Measurements from ENCODE around the gene SLC7A5. TPM values are rescaled to one million over a fixed set of nuclear protein-coding genes. Genes with fewer than 3 reads are reported as not detected.

Gene SLC7A5
- total and polyA plus RNA-seq, 2 of the 13 experiments (the other 11 are each of a cell fraction or from before 2014, with no cell fraction given), result 79.6 to 155 TPM

DNA sequence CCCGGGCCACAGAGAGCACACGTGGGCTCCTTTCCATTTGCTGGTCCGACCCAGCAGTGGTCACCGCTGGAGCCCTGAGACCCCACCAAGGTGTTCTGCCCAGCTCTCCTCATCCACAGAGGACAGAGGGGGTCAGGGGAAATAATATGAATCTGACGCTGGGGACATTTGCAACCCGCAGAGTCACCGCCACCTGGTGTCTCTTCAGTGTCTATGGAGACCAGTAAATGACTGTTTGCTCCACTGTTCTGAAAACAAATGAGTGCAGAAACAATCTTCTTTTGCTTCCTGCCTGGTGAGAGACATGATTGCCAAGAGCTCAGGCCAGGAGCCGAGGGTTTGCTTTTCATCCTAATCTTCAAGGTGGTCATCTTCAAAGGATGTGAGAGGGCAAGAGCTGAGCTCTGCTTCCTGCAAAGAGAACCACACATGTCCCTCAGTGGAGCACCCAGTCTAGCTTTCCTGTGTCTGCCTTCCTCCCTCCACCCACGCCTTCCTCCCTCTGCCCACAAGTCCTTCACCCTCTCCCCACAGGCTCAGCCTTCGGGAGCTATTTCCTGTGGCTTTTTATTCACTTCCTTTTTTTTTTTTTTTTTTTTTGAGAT, 88.8 kb downstream of the SLC7A5 start (continued):
- TF ChIP-seq, protein P1, sequence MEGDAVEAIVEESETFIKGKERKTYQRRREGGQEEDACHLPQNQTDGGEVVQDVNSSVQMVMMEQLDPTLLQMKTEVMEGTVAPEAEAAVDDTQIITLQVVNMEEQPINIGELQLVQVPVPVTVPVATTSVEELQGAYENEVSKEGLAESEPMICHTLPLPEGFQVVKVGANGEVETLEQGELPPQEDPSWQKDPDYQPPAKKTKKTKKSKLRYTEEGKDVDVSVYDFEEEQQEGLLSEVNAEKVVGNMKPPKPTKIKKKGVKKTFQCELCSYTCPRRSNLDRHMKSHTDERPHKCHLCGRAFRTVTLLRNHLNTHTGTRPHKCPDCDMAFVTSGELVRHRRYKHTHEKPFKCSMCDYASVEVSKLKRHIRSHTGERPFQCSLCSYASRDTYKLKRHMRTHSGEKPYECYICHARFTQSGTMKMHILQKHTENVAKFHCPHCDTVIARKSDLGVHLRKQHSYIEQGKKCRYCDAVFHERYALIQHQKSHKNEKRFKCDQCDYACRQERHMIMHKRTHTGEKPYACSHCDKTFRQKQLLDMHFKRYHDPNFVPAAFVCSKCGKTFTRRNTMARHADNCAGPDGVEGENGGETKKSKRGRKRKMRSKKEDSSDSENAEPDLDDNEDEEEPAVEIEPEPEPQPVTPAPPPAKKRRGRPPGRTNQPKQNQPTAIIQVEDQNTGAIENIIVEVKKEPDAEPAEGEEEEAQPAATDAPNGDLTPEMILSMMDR (CRISPR knock-in tag; IDR thresholded peaks at IDR 0.05), result peak; percentile 15; the same call in 1 of the 2 replicates
- TF ChIP-seq, protein P2, sequence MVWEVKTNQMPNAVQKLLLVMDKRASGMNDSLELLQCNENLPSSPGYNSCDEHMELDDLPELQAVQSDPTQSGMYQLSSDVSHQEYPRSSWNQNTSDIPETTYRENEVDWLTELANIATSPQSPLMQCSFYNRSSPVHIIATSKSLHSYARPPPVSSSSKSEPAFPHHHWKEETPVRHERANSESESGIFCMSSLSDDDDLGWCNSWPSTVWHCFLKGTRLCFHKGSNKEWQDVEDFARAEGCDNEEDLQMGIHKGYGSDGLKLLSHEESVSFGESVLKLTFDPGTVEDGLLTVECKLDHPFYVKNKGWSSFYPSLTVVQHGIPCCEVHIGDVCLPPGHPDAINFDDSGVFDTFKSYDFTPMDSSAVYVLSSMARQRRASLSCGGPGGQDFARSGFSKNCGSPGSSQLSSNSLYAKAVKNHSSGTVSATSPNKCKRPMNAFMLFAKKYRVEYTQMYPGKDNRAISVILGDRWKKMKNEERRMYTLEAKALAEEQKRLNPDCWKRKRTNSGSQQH (CRISPR knock-in tag; IDR thresholded peaks at IDR 0.05; ENCODE audit: low read depth), result no peak
- TF ChIP-seq, protein P3, sequence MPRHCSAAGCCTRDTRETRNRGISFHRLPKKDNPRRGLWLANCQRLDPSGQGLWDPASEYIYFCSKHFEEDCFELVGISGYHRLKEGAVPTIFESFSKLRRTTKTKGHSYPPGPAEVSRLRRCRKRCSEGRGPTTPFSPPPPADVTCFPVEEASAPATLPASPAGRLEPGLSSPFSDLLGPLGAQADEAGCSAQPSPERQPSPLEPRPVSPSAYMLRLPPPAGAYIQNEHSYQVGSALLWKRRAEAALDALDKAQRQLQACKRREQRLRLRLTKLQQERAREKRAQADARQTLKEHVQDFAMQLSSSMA (CRISPR knock-in tag; IDR thresholded peaks at IDR 0.05), result 0 out of 2 replicates have a peak, but pooled peaks have one; percentile 52
- TF ChIP-seq ZNF773 (CRISPR knock-in tag; IDR thresholded peaks at IDR 0.05; ENCODE audit: borderline replicate concordance), result no peak
- peak; percentile 76 for TF ChIP-seq ZNF263 (CRISPR knock-in tag; IDR thresholded peaks at IDR 0.05)
- TF ChIP-seq POGZ (CRISPR knock-in tag; IDR thresholded peaks at IDR 0.05), result no peak
- TF ChIP-seq ZNF839 (CRISPR knock-in tag; IDR thresholded peaks at IDR 0.05; ENCODE audit: borderline replicate concordance), result 0 out of 2 replicates have a peak, but pooled peaks have one; percentile 47
- TF ChIP-seq ZNF3 (CRISPR knock-in tag; IDR thresholded peaks at IDR 0.05), result no peak
- TF ChIP-seq NFIB (CRISPR knock-in tag; IDR thresholded peaks at IDR 0.05; ENCODE audit: borderline replicate concordance), result no peak

Small RNA genes lying within 50 kb of the gene (microRNA-seq; reads per million reads assigned to microRNA genes)
- not detected for gene MIR6775

Small RNA genes lying within 50 kb of the gene (small RNA-seq; reads per million reads assigned to genes)
- gene MIR6775 (ENCODE audit: insufficient read depth in 2 of 3, insufficient read length in 3 of 3, low read depth in 2 of 3, low replicate concordance in 1 of 3), result 0 reads per million in 3 experiments

Other genes starting within 250 kb of the SLC7A5 start
- gene KLHDC4, start 103.5 kb downstream of the SLC7A5 start, total RNA-seq (2016; rRNA removed; fragmentation: Illumina TruSeq; extraction: Trizol), result 26.7 and 31.8 TPM in 2 replicates
- 18.7 and 22.7 TPM in 2 replicates for gene KLHDC4, start 103.5 kb downstream of the SLC7A5 start, polyA plus RNA-seq (2011; rRNA removed)
- 85.7 and 106 TPM in 2 replicates for gene CA5A, start 67.0 kb upstream of the SLC7A5 start, total RNA-seq (2016; rRNA removed; fragmentation: Illumina TruSeq; extraction: Trizol)
- gene CA5A, start 67.0 kb upstream of the SLC7A5 start, polyA plus RNA-seq (2011; rRNA removed), result 66.8 and 70.0 TPM in 2 replicates
- 13.0 and 20.2 TPM in 2 replicates for gene BANP, start 81.9 kb upstream of the SLC7A5 start, total RNA-seq (2016; rRNA removed; fragmentation: Illumina TruSeq; extraction: Trizol)
- gene BANP, start 81.9 kb upstream of the SLC7A5 start, polyA plus RNA-seq (2011; rRNA removed), result 23.8 and 24.6 TPM in 2 replicates